GM12873 (cell line): ENCODE data around the gene ATXN2.
A peak's percentile ranks its signal among the peaks of the same experiment; 100 is the strongest.

Experiments
- CTCF ChIP-seq: IDR thresholded peaks from 2 replicates; pipeline ENCODE4 v1.5.1; 2012; ENCODE audit warnings: low read depth, mild to moderate bottlenecking, moderate library complexity, low read length, control low read depth; ENCODE audit not compliant: insufficient read depth; ENCODE audit errors: missing control alignments

ATXN2 gene

GRCh38 chr12:111406474-111407376 lies 192.4 kb downstream of the ATXN2 start:
- TF ChIP-seq CTCF = no peak

- TF ChIP-seq CTCF = no peak
These were observed 193.1 kb downstream of the ATXN2 start, which contains the start of gene SH2B3 for GRCh38 chr12:111405859-111406473. Gene SH2B3 (plus strand): TSS chr12:111405923. CDS start chr12:111418146, 12,223 bp downstream.

GRCh38 chr12:111405149-111405858 lies 193.8 kb downstream of the ATXN2 start:
- TF ChIP-seq CTCF = peak; percentile 68

GRCh38 chr12:111404362-111405148 lies 194.6 kb downstream of the ATXN2 start:
- no peak for TF ChIP-seq CTCF
